Activated gamma-delta T cell treated with anti-CD3 and anti-CD28 coated beads, Interleukin-2, amount 50 U/mL, for 16 hours (primary cell): Measurements from ENCODE around the gene GSTM3.
A peak's percentile ranks its signal among the peaks of the same experiment; 100 is the strongest.
"Not testable (repeated sequence)": the region's sequence is repeated elsewhere in the genome, so short reads cannot be mapped to it uniquely, and the experiment has no call there.

ENCODE experiments used
- DNase-seq: peaks from one replicate; pipeline ENCODE4 v3.0.0-alpha.2; 2020; ENCODE audit warnings: low read depth

GSTM3 gene

GRCh38 chr1:109762039-109762585, 21.3 kb upstream of the GSTM3 start:
- no peak for DNase-seq

DNA sequence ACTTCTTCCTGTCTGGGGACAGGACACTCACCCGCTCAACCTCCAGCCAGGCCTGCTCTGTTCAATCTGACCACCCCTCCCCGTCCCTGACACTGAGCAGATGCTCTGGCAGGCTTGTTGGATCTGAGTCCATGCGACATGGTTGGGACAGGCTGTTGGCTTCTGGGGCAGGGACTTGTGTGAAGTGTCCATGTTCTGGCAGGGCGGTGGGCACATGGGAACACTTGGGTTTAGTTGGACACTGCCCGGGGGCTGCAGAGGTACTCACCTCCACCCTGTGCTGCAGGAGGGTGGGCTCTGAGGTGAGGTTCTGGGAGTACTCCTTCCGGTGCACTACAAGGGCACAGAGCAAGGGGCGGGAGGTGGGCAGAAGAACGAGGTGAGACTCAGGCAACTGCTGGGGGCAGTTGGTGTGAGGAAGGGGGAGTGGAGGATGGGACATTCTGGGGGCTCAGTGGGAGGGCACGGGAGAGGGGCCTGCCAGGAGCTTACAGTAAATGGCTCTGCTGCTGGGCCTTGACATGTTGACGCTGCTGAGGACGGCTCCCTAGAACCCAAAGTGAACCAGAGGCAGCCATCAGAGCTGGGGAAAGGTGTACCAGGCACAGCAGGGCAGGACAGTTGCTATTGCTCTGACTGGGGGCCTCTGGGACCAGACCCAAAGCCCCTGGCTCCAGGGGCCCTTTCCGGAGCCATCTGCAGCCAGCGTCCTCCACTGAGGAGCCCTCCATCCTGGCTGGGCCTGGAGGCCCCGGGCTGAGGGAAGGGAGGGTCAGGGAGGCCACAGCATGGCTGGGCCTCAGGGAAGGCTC, 20.6 kb upstream of the GSTM3 start:
- no peak for DNase-seq

GRCh38 chr1:109760581-109761226, 19.9 kb upstream of the GSTM3 start:
- DNase-seq = no peak

- no peak for DNase-seq
Observed at GRCh38 chr1:109759513-109760334, 18.9 kb upstream of the GSTM3 start.

DNA sequence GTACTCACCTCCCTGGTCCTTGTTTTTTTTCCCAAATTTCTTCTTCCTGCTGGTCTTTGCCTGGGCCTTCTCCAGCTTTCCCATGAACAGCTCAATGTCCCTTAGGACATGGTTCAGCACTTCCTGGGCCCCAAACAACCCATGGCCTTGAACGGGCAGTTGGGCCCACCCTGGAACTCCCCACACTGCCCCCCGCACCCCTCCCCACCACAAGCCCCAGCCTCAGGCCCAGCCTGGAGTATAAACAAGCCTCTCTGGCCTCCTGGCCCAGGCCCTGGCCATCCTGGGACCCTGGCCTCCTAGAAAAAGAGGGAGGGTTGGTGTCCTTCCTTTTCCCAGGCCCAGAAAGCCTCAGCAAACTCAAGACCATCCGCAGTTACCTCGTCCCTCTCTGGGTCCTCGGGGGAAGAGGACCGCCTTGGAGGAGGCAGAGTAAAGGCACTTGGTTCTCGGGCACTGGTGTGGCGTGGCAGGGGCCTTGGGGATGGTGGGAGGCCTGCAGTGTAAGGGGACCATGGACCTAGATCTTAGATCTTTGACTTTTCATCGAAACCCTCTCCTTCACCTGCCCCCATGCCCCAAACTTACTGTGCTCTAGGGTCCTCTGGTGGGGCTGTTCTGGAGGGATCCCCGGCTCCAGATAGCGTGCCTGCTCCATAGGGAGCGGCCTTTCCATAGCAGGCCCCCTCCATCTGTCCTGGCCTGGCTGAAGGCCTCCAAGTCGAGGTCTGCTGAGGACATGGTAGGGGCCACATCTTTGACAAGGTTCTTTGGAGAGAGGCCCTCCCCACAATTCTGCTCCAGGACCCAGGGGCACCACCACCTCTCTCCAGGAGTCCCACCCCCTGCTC, 17.3 kb upstream of the GSTM3 start:
- DNase-seq = no peak

GRCh38 chr1:109756848-109757521, 16.1 kb upstream of the GSTM3 start:
- DNase-seq = no peak

DNA sequence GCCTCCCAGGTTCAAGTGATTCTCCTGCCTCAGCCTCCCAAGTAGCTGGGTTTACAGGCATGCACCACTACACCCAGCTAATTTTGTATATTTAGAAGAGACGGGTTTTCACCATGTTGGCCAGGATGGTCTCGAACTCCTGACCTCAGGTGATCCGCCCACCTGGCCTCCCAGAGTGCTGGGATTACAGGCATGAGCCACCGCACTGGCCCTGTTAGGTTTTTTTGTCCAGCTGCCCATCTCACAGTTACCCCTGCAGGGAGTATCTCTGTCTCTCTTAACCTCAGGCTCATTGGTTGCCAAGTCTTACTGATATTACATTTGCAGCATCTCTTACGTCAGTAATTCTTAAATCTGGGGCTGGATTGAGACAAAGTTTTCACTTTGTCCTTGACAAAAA, 15.5 kb upstream of the GSTM3 start:
- DNase-seq = not testable (repeated sequence)

DNA sequence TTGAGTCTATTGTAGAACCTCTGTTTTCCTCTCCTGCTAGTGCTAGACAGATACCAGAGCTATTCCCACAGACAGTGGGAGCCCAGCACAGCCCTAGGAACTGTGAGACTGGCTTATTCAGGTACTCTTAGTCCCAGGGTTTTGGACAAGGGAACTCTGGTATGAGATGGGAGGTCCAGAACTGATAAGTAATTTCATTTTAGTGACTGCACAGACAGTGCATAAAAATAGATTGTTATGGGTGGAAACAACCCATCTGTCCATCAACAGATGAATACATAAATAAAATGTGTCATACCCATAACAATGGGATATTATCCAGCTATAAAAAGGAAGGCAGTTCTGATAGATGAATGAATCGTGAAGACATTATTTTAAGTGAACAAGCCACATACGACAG, 13.9 kb upstream of the GSTM3 start:
- DNase-seq = no peak

- no peak for DNase-seq
Observed at GRCh38 chr1:109751531-109752260, 10.9 kb upstream of the GSTM3 start.

DNA sequence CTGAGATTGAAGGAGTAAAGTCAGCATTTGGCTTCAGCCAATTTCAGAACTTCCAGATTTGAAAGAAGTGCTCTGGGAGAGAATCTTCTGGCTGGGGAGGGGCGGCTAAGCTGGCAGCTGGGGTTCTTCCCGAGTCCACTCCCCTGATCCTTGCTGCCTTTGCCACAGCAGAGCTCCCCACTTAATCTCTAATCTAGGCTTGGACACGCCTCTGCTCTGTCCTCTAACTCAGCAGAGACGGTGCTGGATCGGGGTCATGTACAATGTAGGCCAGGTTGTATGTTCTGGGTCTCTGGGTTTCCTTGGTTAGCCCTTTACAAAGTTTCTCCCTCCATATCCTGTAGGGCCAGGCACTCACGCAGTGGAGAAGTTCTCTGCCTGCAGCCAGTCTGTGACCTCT, 10.1 kb upstream of the GSTM3 start:
- no peak for DNase-seq

DNA sequence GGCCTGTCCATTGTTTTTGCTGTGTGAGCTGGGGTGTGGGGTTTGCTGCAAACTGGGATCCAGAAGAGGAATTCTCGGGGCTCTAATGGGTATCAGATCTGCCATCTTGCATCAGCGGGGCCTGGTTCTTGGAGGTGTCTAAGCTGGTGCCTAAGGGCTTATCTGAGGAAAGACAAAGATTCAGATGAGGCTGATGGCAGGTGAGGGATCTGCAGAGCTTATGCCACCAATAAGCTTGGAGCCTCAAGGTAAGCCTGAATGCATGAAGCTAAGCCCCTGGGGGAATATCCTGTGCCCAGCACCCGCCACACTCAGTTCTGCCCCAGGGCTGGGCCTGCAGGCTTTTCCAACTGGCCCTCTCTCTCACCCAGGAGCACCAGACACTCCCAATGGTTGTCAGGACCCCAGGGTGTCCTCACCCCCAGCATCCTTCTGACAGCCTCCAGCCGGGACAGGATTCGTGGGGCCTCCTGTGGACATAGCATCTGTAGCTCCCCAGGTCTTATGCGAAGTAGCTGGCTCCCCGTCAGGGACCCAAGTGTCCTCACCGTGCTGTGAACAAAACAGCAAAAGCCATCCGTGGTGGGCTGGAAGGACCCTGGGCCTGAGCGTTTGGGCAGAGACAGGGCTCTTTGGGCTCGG, 9.5 kb upstream of the GSTM3 start:
- DNase-seq = no peak

DNA sequence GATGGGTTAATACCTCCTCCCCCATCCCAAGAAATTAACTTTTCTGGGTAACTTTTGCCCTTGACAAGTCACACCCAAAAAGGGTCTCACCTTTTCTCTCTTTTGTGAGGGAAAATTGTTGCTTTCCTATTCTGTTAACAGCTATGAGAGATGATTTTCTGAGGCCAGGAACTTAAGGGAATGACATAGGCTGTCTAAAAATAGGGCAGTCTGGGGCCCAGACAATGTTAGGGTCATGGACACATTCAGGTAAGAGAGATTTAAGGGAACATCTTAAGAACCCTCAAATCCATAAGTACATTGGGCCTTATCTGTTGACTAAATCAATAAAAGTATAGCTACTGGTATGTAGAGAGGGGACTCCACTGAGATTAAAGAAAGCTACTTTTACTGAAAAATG, 8.4 kb upstream of the GSTM3 start:
- no peak for DNase-seq

GRCh38 chr1:109748311-109748710, 7.5 kb upstream of the GSTM3 start:
- not testable (repeated sequence) for DNase-seq

GRCh38 chr1:109739738-109740614, 862 bp downstream of the GSTM3 start:
- DNase-seq = peak; percentile 66

- DNase-seq = no peak
Observed at GRCh38 chr1:109733236-109733870, 7.5 kb downstream of the GSTM3 start.

- no peak for DNase-seq
Observed at GRCh38 chr1:109732390-109732881, 8.4 kb downstream of the GSTM3 start.

- DNase-seq = no peak
Observed at GRCh38 chr1:109730666-109731065, 10.2 kb downstream of the GSTM3 start.

GRCh38 chr1:109728870-109729269, 12.0 kb downstream of the GSTM3 start:
- DNase-seq = no peak
